K562 (cell line): ENCODE measurements around the gene CEMIP2. TPM values are rescaled to one million over a fixed set of nuclear protein-coding genes. Genes with fewer than 3 reads are reported as not detected.

Source experiments
- BMI1 ChIP-seq: fragments of 150-350 bp; IDR thresholded peaks from 2 replicates; pipeline ENCODE4 v1.6.1; 2014; ENCODE audit warnings: low read length
- CREM ChIP-seq: IDR thresholded peaks from 2 replicates; pipeline ENCODE4 v1.6.1; 2014; ENCODE audit warnings: antibody characterized with exemption, low read depth
- E2F3 ChIP-seq: fragments of 250-450 bp; sonication (Bioruptor Pico); IDR thresholded peaks from 2 replicates; pipeline ENCODE4 v1.4.0; 2020; ENCODE audit warnings: mild to moderate bottlenecking
- HIVEP1 ChIP-seq: fragments of 250-450 bp; sonication (Bioruptor Pico); IDR thresholded peaks from 2 replicates; pipeline ENCODE4 v1.4.0; 2020; ENCODE audit warnings: mild to moderate bottlenecking
- MED1 ChIP-seq: sonication (generic); formaldehyde crosslinking; IDR thresholded peaks from 2 replicates; pipeline ENCODE4 v1.8.1; 2023; ENCODE audit warnings: missing genetic modification reagents, borderline replicate concordance
- PHF8 ChIP-seq: fragments of 200-600 bp; sonication (generic); IDR thresholded peaks from 2 replicates; pipeline ENCODE4 v1.6.1; 2012; ENCODE audit warnings: mixed run types, mild to moderate bottlenecking, inconsistent platforms, low read length, moderate library complexity, borderline replicate concordance
- POLR2AphosphoS5 ChIP-seq: IDR thresholded peaks from 2 replicates; pipeline ENCODE4 v1.6.1; 2011; ENCODE audit warnings: mild to moderate bottlenecking, low read depth, low read length, moderate library complexity; ENCODE audit not compliant: control insufficient read depth, insufficient read depth
- RBM25 ChIP-seq: fragments of 200-400 bp; formaldehyde crosslinking; IDR thresholded peaks from 2 replicates; pipeline ENCODE4 v1.6.1; 2018; ENCODE audit warnings: low read length, low read depth, moderate library complexity; ENCODE audit not compliant: severe bottlenecking
- ZKSCAN1 ChIP-seq: fragments of 150-350 bp; IDR thresholded peaks from 2 replicates; pipeline ENCODE4 v1.6.1; 2016; ENCODE audit warnings: low read depth, low read length
- ZNF282 ChIP-seq: sonication (generic); formaldehyde crosslinking; IDR thresholded peaks from 2 replicates; pipeline ENCODE4 v1.8.1; 2023; ENCODE audit warnings: missing genetic modification reagents
- ZNF584 ChIP-seq: fragments of 200-800 bp; sonication (Bioruptor generic); IDR thresholded peaks from 2 replicates; pipeline ENCODE4 v1.6.1; 2016; ENCODE audit warnings: low read depth, mild to moderate bottlenecking, missing genetic modification characterization, missing compliant biosample characterization
- ZNF830 ChIP-seq: fragments of 250-450 bp; sonication (Bioruptor Pico); IDR thresholded peaks from 2 replicates; pipeline ENCODE4 v1.5.0; 2021; ENCODE audit warnings: mild to moderate bottlenecking
- polyA plus RNA-seq, 8 experiments: library from polyadenylated mRNA; depleted of rRNA in 4 of 8; stranded (reverse) in 5 of 8; unstranded in 3 of 8; fragments of >200 nt; fragmentation: Nextera tagmentation in 2 of 8; fragmentation: Illumina TruSeq in 1 of 8; extraction: Ambion mirVana in 2 of 8; extraction: Trizol in 1 of 8; gene quantifications; 2 replicates each; pipeline versions ENCODE4 v1.2.1 to v1.2.3, GENCODE V29; 2011 to 2014; ENCODE audit warnings: inconsistent platforms in 1 of 8, missing spikeins in 1 of 8
- total RNA-seq, 7 experiments: library from RNA; depleted of rRNA in 6 of 7; stranded (reverse); fragments of >200 nt in 6 of 7; fragmentation: Illumina TruSeq in 2 of 7; extraction: Trizol in 2 of 7; gene quantifications; 2 replicates each; pipeline versions ENCODE4 v1.2.1 to v1.2.3, GENCODE V29; 2011 to 2021; ENCODE audit warnings: low replicate concordance in 1 of 7
- TF ChIP-seq, protein P1 (sequence below): sonication (generic); formaldehyde crosslinking; IDR thresholded peaks from 2 replicates; pipeline ENCODE4 v1.8.1; 2023; ENCODE audit warnings: mild to moderate bottlenecking, missing genetic modification reagents
- TF ChIP-seq, protein P2 (sequence below): sonication (generic); IDR thresholded peaks from 2 replicates; pipeline ENCODE4 v1.6.1; 2016
- TF ChIP-seq, protein P3 (sequence below): sonication (generic); formaldehyde crosslinking; IDR thresholded peaks from 2 replicates; pipeline ENCODE4 v1.8.0; 2022; ENCODE audit warnings: mild to moderate bottlenecking, missing genetic modification reagents
- TF ChIP-seq, protein P4 (sequence below), 2 experiments: fragments of 200-800 bp in 1 of 2; sonication (Bioruptor generic) in 1 of 2; sonication (generic) in 1 of 2; formaldehyde crosslinking in 1 of 2; IDR thresholded peaks in 1 of 2; conservative IDR thresholded peaks in 1 of 2; 2 replicates each; pipeline versions ENCODE4 v1.5.0 to v1.6.1; 2016 to 2020; ENCODE audit warnings: missing compliant biosample characterization in 1 of 2, missing genetic modification characterization in 1 of 2, missing genetic modification reagents in 1 of 2

CEMIP2 gene
- total and polyA plus RNA-seq, 9 of the 15 experiments (the other 6 are each of a cell fraction or from before 2014, with no cell fraction given) = 5.4 to 29.9 (median 14.2) TPM

DNA sequence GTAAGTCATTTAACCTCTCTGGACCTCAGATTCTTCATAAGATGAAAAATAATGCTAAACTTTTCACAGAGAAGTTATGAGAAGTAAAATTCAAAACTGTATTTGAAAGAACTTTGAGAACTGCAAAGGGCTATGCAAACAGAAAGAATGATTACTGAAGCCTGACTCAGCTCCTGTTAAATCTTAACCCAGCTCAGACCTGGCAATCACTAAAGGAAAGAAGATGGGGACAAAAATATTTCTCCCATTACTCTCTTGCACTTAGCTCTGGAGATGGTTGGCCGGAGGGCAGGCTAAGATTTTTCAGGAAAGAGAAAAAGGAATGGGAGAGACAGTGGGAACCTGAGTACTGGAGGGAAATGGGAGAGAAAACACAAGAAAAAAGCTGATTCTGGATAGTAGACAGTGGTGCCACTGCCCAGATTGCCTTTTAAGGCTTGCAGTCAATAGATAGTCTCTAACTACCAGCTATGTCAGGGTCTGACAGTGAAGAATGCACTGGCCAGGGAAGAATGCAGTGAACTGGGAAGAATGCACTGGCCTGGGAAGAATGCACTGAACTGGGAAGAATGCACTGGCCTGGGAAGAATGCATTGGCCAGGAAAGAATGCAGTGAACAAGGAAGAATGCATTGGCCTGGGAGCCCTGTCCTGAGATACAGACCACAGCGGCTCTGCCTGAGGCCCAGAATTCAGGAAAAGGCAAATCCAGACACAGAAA is 25.2 kb upstream of the CEMIP2 start (continued):
- TF ChIP-seq, protein P1, sequence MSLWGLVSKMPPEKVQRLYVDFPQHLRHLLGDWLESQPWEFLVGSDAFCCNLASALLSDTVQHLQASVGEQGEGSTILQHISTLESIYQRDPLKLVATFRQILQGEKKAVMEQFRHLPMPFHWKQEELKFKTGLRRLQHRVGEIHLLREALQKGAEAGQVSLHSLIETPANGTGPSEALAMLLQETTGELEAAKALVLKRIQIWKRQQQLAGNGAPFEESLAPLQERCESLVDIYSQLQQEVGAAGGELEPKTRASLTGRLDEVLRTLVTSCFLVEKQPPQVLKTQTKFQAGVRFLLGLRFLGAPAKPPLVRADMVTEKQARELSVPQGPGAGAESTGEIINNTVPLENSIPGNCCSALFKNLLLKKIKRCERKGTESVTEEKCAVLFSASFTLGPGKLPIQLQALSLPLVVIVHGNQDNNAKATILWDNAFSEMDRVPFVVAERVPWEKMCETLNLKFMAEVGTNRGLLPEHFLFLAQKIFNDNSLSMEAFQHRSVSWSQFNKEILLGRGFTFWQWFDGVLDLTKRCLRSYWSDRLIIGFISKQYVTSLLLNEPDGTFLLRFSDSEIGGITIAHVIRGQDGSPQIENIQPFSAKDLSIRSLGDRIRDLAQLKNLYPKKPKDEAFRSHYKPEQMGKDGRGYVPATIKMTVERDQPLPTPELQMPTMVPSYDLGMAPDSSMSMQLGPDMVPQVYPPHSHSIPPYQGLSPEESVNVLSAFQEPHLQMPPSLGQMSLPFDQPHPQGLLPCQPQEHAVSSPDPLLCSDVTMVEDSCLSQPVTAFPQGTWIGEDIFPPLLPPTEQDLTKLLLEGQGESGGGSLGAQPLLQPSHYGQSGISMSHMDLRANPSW (CRISPR knock-in tag) = no peak
- TF ChIP-seq, protein P2, sequence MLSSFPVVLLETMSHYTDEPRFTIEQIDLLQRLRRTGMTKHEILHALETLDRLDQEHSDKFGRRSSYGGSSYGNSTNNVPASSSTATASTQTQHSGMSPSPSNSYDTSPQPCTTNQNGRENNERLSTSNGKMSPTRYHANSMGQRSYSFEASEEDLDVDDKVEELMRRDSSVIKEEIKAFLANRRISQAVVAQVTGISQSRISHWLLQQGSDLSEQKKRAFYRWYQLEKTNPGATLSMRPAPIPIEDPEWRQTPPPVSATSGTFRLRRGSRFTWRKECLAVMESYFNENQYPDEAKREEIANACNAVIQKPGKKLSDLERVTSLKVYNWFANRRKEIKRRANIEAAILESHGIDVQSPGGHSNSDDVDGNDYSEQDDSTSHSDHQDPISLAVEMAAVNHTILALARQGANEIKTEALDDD = no peak
- TF ChIP-seq HIVEP1 = no peak
- TF ChIP-seq POLR2AphosphoS5 = no peak
- no peak for TF ChIP-seq BMI1
- no peak for TF ChIP-seq ZKSCAN1
- TF ChIP-seq E2F3 (CRISPR knock-in tag) = no peak
- TF ChIP-seq PHF8 = no peak
- TF ChIP-seq CREM = no peak
- no peak for TF ChIP-seq ZNF830 (CRISPR knock-in tag)
- TF ChIP-seq, protein P3, sequence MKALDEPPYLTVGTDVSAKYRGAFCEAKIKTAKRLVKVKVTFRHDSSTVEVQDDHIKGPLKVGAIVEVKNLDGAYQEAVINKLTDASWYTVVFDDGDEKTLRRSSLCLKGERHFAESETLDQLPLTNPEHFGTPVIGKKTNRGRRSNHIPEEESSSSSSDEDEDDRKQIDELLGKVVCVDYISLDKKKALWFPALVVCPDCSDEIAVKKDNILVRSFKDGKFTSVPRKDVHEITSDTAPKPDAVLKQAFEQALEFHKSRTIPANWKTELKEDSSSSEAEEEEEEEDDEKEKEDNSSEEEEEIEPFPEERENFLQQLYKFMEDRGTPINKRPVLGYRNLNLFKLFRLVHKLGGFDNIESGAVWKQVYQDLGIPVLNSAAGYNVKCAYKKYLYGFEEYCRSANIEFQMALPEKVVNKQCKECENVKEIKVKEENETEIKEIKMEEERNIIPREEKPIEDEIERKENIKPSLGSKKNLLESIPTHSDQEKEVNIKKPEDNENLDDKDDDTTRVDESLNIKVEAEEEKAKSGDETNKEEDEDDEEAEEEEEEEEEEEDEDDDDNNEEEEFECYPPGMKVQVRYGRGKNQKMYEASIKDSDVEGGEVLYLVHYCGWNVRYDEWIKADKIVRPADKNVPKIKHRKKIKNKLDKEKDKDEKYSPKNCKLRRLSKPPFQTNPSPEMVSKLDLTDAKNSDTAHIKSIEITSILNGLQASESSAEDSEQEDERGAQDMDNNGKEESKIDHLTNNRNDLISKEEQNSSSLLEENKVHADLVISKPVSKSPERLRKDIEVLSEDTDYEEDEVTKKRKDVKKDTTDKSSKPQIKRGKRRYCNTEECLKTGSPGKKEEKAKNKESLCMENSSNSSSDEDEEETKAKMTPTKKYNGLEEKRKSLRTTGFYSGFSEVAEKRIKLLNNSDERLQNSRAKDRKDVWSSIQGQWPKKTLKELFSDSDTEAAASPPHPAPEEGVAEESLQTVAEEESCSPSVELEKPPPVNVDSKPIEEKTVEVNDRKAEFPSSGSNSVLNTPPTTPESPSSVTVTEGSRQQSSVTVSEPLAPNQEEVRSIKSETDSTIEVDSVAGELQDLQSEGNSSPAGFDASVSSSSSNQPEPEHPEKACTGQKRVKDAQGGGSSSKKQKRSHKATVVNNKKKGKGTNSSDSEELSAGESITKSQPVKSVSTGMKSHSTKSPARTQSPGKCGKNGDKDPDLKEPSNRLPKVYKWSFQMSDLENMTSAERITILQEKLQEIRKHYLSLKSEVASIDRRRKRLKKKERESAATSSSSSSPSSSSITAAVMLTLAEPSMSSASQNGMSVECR (CRISPR knock-in tag) = no peak
- TF ChIP-seq, protein P4, sequence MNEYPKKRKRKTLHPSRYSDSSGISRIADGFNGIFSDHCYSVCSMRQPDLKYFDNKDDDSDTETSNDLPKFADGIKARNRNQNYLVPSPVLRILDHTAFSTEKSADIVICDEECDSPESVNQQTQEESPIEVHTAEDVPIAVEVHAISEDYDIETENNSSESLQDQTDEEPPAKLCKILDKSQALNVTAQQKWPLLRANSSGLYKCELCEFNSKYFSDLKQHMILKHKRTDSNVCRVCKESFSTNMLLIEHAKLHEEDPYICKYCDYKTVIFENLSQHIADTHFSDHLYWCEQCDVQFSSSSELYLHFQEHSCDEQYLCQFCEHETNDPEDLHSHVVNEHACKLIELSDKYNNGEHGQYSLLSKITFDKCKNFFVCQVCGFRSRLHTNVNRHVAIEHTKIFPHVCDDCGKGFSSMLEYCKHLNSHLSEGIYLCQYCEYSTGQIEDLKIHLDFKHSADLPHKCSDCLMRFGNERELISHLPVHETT (CRISPR knock-in tag; conservative IDR thresholded peaks at IDR 0.05 in 1 of 2, IDR thresholded peaks at IDR 0.05 in 1 of 2) = no peak
- no peak for TF ChIP-seq RBM25
- no peak for TF ChIP-seq ZNF282 (CRISPR knock-in tag)
- no peak for TF ChIP-seq MED1
- no peak for TF ChIP-seq ZNF584 (CRISPR knock-in tag)
